Testis (tissue), 2 donors: ENCODE results near the gene LRMDA.

Experiments used
- CTCF ChIP-seq, 3 experiments: fragments of 450-650 bp in 2 of 3; fragments of 200-600 bp in 1 of 3; sonication (generic) in 1 of 3; IDR thresholded peaks; one replicate each; pipeline ENCODE4 v1.5.1; 2016 to 2019; ENCODE audit warnings: antibody characterized with exemption in 3 of 3, mild to moderate bottlenecking in 2 of 3, moderate library complexity in 1 of 3
- POLR2A ChIP-seq: fragments of 450-650 bp; IDR thresholded peaks from one replicate; pipeline ENCODE4 v1.6.1; 2017; ENCODE audit warnings: antibody characterized with exemption, mild to moderate bottlenecking, moderate library complexity

GRCh38 chr10:76338187-76338586 lies 906.8 kb downstream of the LRMDA start:
- TF ChIP-seq CTCF (IDR thresholded peaks at IDR 0.05) (no peak), POLR2A (no peak)
